Measurements from ENCODE around the gene FREM2. TPM values are rescaled to one million over a fixed set of nuclear protein-coding genes. Genes with fewer than 3 reads are reported as not detected.

FREM2 gene
- total and polyA plus RNA-seq, 2 of the 4 experiments (the other 2 are of a cell fraction): not detected

DNA sequence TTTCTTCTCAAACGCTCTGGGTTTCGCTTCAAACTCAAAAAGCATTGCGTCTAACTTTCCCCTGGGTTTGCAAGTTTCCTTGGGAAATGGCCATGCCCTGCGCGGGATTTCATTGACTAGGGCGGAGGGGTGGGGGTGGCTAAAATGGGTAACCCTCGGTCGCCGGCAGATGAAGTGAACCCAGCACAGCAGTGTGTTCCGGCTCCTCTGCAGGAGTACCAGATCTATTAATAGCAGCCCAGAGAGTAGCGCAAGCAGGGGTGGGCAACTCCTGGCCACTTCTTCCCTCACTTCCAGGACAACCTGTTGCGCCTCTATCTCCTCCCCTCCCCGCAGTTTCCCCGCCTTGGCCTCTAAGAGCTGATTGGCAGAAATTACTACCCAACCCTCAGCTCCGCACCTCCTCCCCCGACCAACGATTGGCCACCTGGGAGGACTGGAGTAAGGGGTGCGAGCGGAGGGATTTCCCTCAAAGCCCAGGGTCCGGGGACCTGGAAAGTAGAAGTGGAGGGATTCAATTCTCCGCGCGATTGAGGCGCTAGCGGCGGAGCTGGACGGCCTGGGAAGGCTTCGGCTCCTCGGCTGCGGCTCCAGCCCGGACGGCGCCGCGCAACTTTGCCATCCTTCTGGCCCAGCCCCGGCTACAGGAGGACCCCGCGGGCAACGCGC lies at the start of gene FREM2 (continued):
- no peak for TF ChIP-seq RAD21 (IDR thresholded peaks at IDR 0.05; ENCODE audit: low read length)
- no peak for TF ChIP-seq NFE2L2 (IDR thresholded peaks at IDR 0.05; ENCODE audit: low read depth, low read length)

- no peaks in the 10 kb centered on the region for H3K27me3 ChIP-seq (ENCODE audit: control insufficient read depth, insufficient read depth, low read length)
- no peak overlapping the region for H3K4me3 ChIP-seq (ENCODE audit: insufficient read depth, low read depth, low read length)
- CTCF ChIA-PET: no interaction called here
- H4K91ac ChIP-seq (ENCODE audit: insufficient read depth, low read depth, low read length): no peak overlapping the region
- H3K27ac ChIP-seq (ENCODE audit: insufficient read depth, low read length): no peak overlapping the region
- no peak overlapping the region for H2BK5ac ChIP-seq (ENCODE audit: low read depth, low read length, poor library complexity, severe bottlenecking)
- no peaks in the 10 kb centered on the region for H3K9me1 ChIP-seq (ENCODE audit: insufficient read depth, low read length)
- H3K4ac ChIP-seq (ENCODE audit: low read depth, low read length): no peak overlapping the region
- H2AK5ac ChIP-seq (ENCODE audit: low read depth, low read length): no peak overlapping the region
- in situ Hi-C loops (cut with MboI; ENCODE audit: low sequenced_read_pairs): no loop called here
- H4K8ac ChIP-seq (ENCODE audit: low read depth in 2 of 2, low read length in 2 of 2): no peak overlapping the region
- no peak overlapping the region for H4K5ac ChIP-seq (ENCODE audit: low read depth, low read length)
- no peak overlapping the region for H2BK20ac ChIP-seq (ENCODE audit: low read depth, low read length)
- H3K4me2 ChIP-seq (ENCODE audit: low read depth, low read length): no peak overlapping the region
- H2AK9ac ChIP-seq (replicated peaks; ENCODE audit: low read depth, low read length, poor library complexity): no peak overlapping the region
- H3K4me1 ChIP-seq (ENCODE audit: control insufficient read depth, insufficient read depth, low read length): no peaks in the 10 kb centered on the region
- no peak overlapping the region for H3K18ac ChIP-seq (ENCODE audit: low read depth, low read length)
- no peak for ATAC-seq (ENCODE audit: low read depth)
- dilution Hi-C loops (cut with HindIII; ENCODE audit: low sequenced_read_pairs, unreplicated experiment): no loop called here
- 100% methylated on average over 1 of the region's 3 CpGs; no CpG with 5 or more reads in 1 of the 2 experiments for WGBS, 2 experiments (ENCODE audit: extremely low coverage in 2 of 2, insufficient read length in 1 of 2)
- no peak for DNase-seq
- POLR2A ChIA-PET (ENCODE audit: unreplicated experiment): no interaction called here
- H2AFZ ChIP-seq (replicated peaks; ENCODE audit: low read length, poor library complexity): no peak overlapping the region
- no peak overlapping the region for H2BK120ac ChIP-seq (ENCODE audit: low read depth, low read length)
- no peak overlapping the region for H3K9ac ChIP-seq (ENCODE audit: low read depth, low read length)
- intact Hi-C loops (cut with micrococcal nuclease): no loop called here
- H3K23ac ChIP-seq (ENCODE audit: low read depth, low read length): no peak overlapping the region
- TF ChIP-seq CEBPB (IDR thresholded peaks at IDR 0.05; ENCODE audit: low read depth, low read length) (no peak), RAD21 (IDR thresholded peaks at IDR 0.05; ENCODE audit: low read length) (no peak), USF2 (IDR thresholded peaks at IDR 0.05; ENCODE audit: low read depth, low read length) (no peak), CHD1 (IDR thresholded peaks at IDR 0.05; ENCODE audit: low read depth, low read length) (no peak)
- TF ChIP-seq, protein P1, sequence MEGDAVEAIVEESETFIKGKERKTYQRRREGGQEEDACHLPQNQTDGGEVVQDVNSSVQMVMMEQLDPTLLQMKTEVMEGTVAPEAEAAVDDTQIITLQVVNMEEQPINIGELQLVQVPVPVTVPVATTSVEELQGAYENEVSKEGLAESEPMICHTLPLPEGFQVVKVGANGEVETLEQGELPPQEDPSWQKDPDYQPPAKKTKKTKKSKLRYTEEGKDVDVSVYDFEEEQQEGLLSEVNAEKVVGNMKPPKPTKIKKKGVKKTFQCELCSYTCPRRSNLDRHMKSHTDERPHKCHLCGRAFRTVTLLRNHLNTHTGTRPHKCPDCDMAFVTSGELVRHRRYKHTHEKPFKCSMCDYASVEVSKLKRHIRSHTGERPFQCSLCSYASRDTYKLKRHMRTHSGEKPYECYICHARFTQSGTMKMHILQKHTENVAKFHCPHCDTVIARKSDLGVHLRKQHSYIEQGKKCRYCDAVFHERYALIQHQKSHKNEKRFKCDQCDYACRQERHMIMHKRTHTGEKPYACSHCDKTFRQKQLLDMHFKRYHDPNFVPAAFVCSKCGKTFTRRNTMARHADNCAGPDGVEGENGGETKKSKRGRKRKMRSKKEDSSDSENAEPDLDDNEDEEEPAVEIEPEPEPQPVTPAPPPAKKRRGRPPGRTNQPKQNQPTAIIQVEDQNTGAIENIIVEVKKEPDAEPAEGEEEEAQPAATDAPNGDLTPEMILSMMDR (conservative IDR thresholded peaks at IDR 0.05; ENCODE audit: low read depth, low read length): no peak
- H2BK15ac ChIP-seq (ENCODE audit: low read depth, low read length): no peak overlapping the region
- no peak overlapping the region for H3K56ac ChIP-seq (ENCODE audit: extremely low read depth, insufficient read depth, low read length)
- no peaks in the 10 kb centered on the region for H4K20me1 ChIP-seq (ENCODE audit: insufficient read depth, low read length)
- H3K14ac ChIP-seq (replicated peaks; ENCODE audit: low read depth, low read length): no peak overlapping the region
- no TSS peak for BruUV-seq (replicated peaks)
- no peaks in the 10 kb centered on the region for H3K9me3 ChIP-seq (ENCODE audit: control insufficient read depth, insufficient read depth, low read length)
- H3K79me1 ChIP-seq (ENCODE audit: low read depth in 1 of 2, low read length in 2 of 2): no peaks in the 10 kb centered on the region
- no peaks in the 10 kb centered on the region for H3K36me3 ChIP-seq (ENCODE audit: control insufficient read depth, insufficient read depth, low read length)
These were observed 49.3 kb upstream of the FREM2 start for GRCh38 chr13:38637576-38637975.

Data from IMR-90 (cell line).